Stimulated activated CD8-positive, alpha-beta memory T cell treated with anti-CD3 and anti-CD28 coated beads, Interleukin-12 subunit alpha, Interleukin-12 subunit beta, amount 100 ng/mL, for 24 hours (primary cell): Measurements from ENCODE around the gene TRIM51.
"Not testable (repeated sequence)": the region's sequence is repeated elsewhere in the genome, so short reads cannot be mapped to it uniquely, and the experiment has no call there.

Experiments
- DNase-seq: peaks from one replicate; pipeline ENCODE4 v3.0.0-alpha.2; 2020; ENCODE audit errors: extremely low read depth

TRIM51 gene, protein sequence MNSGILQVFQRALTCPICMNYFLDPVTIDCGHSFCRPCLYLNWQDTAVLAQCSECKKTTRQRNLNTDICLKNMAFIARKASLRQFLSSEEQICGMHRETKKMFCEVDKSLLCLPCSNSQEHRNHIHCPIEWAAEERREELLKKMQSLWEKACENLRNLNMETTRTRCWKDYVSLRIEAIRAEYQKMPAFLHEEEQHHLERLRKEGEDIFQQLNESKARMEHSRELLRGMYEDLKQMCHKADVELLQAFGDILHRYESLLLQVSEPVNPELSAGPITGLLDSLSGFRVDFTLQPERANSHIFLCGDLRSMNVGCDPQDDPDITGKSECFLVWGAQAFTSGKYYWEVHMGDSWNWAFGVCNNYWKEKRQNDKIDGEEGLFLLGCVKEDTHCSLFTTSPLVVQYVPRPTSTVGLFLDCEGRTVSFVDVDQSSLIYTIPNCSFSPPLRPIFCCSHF

GRCh38 chr11:55882997-55883396 lies at the start of gene TRIM51:
TRIM51 (plus strand) TSS chr11:55883297; CDS start chr11:55885429, 2,132 bp downstream.
- DNase-seq, result not testable (repeated sequence)

GRCh38 chr11:55838452-55838851 lies 44.6 kb upstream of the TRIM51 start, which contains the start of gene OR5D16:
OR5D16 (plus strand) TSS chr11:55838752; CDS start chr11:55838752, 0 bp downstream.
- DNase-seq, result no peak

GRCh38 chr11:55847453-55847852 lies 35.6 kb upstream of the TRIM51 start:
- DNase-seq, result no peak

DNA sequence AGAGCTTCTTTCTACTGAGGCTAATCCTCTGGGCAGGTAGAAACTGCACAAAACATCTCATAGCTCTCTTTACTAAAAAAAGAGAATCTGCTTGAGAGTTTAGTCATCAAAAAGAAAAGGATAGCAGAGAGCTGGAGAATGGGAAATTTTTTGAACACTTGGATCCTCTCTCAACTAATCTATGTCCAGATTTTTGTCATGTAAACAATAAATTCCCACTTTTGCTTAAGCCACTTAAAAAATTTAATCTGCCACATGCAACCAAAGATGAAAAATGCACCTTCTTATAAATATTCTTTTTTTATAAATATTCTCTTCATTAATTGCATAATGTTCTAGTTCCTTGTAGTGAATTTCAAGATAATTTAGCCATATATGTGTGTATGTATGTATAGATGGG lies 34.1 kb upstream of the TRIM51 start:
- no peak for DNase-seq

DNA sequence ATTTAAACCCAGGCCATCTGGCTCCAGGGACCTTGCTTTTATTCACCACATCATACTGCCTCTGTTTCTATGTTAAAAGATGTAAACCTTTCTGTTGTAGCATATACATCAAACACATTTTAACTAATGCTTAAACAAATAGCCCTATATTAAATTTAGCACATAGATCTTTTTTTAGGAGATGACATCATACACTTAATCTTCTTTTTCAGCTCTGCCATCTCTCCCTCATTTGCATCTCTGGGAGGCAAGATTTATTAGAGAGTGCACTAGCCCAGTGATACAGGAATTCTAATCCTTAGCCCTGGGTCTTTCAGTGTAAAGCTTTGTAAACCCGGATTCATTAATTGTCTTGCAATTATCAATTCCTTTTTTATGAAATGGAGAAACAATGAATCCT lies 31.0 kb upstream of the TRIM51 start:
- no peak for DNase-seq

GRCh38 chr11:55854704-55855103 lies 28.4 kb upstream of the TRIM51 start:
- DNase-seq, result no peak

DNA sequence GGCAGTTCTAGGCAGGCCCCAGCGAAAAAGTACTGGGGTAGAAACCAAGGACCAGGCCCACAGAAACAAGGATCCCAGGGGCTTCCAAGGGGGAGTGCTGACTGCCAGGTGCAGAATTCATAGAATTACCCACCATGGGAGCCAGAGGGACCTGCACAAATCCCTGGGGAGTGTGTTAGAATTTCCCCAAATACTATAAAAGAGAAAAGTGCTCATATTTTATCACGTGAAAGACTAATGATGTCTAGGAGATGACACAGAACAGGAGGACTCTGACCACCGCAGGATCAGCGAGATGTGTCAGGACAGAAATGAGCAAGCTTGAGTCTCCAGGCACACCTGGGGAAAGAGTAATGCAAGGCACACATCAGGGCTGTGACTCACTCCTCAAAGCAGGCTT lies 15.7 kb upstream of the TRIM51 start:
- DNase-seq, result not testable (repeated sequence)

GRCh38 chr11:55872731-55873130 lies 10.4 kb upstream of the TRIM51 start:
- not testable (repeated sequence) for DNase-seq

- DNase-seq, result not testable (repeated sequence)
Measured at GRCh38 chr11:55873146-55873545, 10.0 kb upstream of the TRIM51 start.

- DNase-seq, result not testable (repeated sequence)
Measured at GRCh38 chr11:55884995-55885394, 1.9 kb downstream of the TRIM51 start.

- not testable (repeated sequence) for DNase-seq
Measured at GRCh38 chr11:55885481-55885880, 2.4 kb downstream of the TRIM51 start.

- no peak for DNase-seq
Measured at GRCh38 chr11:55895216-55895615, 12.1 kb downstream of the TRIM51 start.

DNA sequence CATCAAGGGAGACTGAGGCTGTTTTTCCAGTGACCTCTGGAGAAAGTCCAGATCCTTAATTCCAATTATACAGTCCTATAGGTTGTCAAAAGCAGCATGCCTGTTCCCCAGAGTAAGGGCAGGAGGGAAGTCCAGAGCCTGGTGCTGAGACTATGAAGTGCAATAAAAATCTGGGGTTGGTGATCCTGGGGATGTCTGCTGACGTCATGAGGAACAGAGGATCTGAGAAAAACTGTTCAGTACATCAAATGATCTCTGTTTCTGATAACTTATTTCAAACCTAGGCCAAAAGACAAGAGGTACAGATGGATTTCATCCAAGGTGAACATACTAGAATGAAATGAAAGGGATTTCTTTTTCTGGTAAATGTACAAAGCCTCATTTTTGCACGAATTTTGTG lies 19.2 kb downstream of the TRIM51 start:
- no peak for DNase-seq

DNA sequence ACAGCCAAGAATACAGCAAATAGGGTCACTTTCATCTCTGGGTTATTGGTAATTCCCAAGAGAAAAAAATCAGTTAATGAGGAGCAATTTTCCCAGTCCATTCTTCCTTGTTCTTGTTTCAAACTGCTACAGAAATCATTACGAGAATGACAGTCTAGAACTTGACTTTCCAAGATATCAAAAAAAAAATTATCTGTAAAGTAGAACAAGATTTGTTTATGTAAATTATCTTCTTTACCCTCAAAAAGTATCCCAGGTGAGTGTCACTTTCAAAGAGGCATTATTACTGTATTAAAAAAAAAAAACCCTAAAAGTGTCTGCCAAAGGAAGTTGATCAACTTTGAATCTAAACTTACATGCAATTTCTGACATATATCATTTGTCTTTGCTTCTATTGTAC lies 31.4 kb downstream of the TRIM51 start, which contains the start of gene OR5W2:
OR5W2 (minus strand) TSS at position 101 of the 400 bp plus-strand sequence; CDS start at position 101, 0 bp downstream.
- no peak for DNase-seq

- DNase-seq, result no peak
Measured at GRCh38 chr11:55920537-55920936, 37.4 kb downstream of the TRIM51 start.

DNA sequence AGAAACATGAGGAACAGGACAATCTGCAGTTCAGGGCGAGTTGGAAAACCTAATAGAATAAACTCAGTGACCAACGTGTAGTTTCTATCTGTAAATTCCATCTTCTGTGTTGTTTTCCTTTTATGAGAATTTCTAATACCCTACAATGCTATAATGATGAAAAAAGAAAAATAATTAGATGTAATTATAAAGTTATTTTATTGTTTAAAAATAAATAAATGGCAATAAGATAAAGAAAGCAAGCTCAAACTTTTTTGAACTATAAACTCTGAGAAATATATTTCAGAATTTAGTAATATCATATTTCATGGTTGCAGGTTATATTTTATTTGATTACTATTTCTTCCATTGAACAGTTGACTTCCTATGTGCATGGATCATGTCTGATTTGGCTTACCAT lies 53.2 kb downstream of the TRIM51 start, which contains the start of gene OR5I1:
OR5I1 (minus strand) TSS at position 101 of the 400 bp plus-strand sequence; CDS start at position 101, 0 bp downstream.
- DNase-seq, result no peak
